HG02763 (cell line): ENCODE results near the gene SH2D4B.

ENCODE experiments used
- ATAC-seq: cut with Tn5 transposase; IDR thresholded peaks from one replicate; pipeline ENCODE4 v1.9.1; 2021; ENCODE audit warnings: mild to moderate bottlenecking, moderate library complexity; ENCODE audit not compliant: unreplicated experiment

Gene SH2D4B

GRCh38 chr10:80674809-80675208, 137.1 kb downstream of the SH2D4B start:
- no peak for ATAC-seq

GRCh38 chr10:80681142-80681541, 143.4 kb downstream of the SH2D4B start:
- no peak for ATAC-seq

GRCh38 chr10:80684259-80684658, 146.6 kb downstream of the SH2D4B start:
- peak; percentile 77 for ATAC-seq

- ATAC-seq: no peak
Measured at GRCh38 chr10:80685355-80685754, 147.7 kb downstream of the SH2D4B start.

- ATAC-seq: no peak
Measured at GRCh38 chr10:80686734-80687475, 149.2 kb downstream of the SH2D4B start.

- ATAC-seq: no peak
Measured at GRCh38 chr10:80687476-80687789, 149.7 kb downstream of the SH2D4B start.

- no peak for ATAC-seq
Measured at GRCh38 chr10:80690434-80690833, 152.7 kb downstream of the SH2D4B start.

- no peak for ATAC-seq
Measured at GRCh38 chr10:80691441-80691840, 153.7 kb downstream of the SH2D4B start.

GRCh38 chr10:80693565-80693964, 155.9 kb downstream of the SH2D4B start:
- ATAC-seq: no peak

- no peak for ATAC-seq
Measured at GRCh38 chr10:80694930-80695329, 157.2 kb downstream of the SH2D4B start.
